Measurements from ENCODE around the gene UBL4B. TPM values are rescaled to one million over a fixed set of nuclear protein-coding genes. Genes with fewer than 3 reads are reported as not detected.

UBL4B gene
- total and polyA plus RNA-seq, 9 of the 15 experiments (the other 6 are each of a cell fraction or from before 2014, with no cell fraction given) = not detected

GRCh38 chr1:110087812-110088738 lies 24.2 kb upstream of the UBL4B start (continued):
- no peak for TF ChIP-seq ZNF277 (CRISPR knock-in tag; IDR thresholded peaks at IDR 0.05; ENCODE audit: borderline replicate concordance)
- no peak for TF ChIP-seq ZNF121 (CRISPR knock-in tag; conservative IDR thresholded peaks at IDR 0.05)
- TF ChIP-seq SMC3 (conservative IDR thresholded peaks at IDR 0.05; ENCODE audit: insufficient read depth, low read depth, low read length) = peak; percentile 84
- TF ChIP-seq MXD1 (CRISPR knock-in tag; IDR thresholded peaks at IDR 0.05; ENCODE audit: borderline replicate concordance, poor library complexity, severe bottlenecking) = no peak
- TF ChIP-seq KHSRP (IDR thresholded peaks at IDR 0.05) = no peak
- no peak for TF ChIP-seq HINFP (tag; conservative IDR thresholded peaks at IDR 0.05; ENCODE audit: low read depth)
- no peak for TF ChIP-seq CAMTA2 (CRISPR knock-in tag; conservative IDR thresholded peaks at IDR 0.05)
- no peak for TF ChIP-seq NFXL1 (CRISPR knock-in tag; IDR thresholded peaks at IDR 0.05)
- no peak for TF ChIP-seq CBFB (CRISPR knock-in tag; IDR thresholded peaks at IDR 0.05)
- TF ChIP-seq CTCF (IDR thresholded peaks at IDR 0.05 in 2 of 3, conservative IDR thresholded peaks at IDR 0.05 in 1 of 3; ENCODE audit: insufficient read depth in 2 of 3, low read depth in 1 of 3, low read length in 3 of 3) = peak; percentile 82 to 87 (median 84)
